ENCODE data around the gene IER5.
A peak's percentile ranks its signal among the peaks of the same experiment; 100 is the strongest.
"Not testable (repeated sequence)": the region's sequence is repeated elsewhere in the genome, so short reads cannot be mapped to it uniquely, and the experiment has no call there.

Gene IER5

GRCh38 chr1:181115971-181116370 is 27.5 kb downstream of the IER5 start:
- not testable (repeated sequence) for DNase-seq

GRCh38 chr1:181116819-181117390 is 28.4 kb downstream of the IER5 start:
- no peak for DNase-seq

- DNase-seq, result no peak
Observed at GRCh38 chr1:181117648-181118449, 29.3 kb downstream of the IER5 start.

GRCh38 chr1:181119093-181119989 is 30.8 kb downstream of the IER5 start:
- DNase-seq, result no peak

- no peak for DNase-seq
Observed at GRCh38 chr1:181120924-181121323, 32.4 kb downstream of the IER5 start.

- no peak for DNase-seq
Observed at GRCh38 chr1:181121498-181121897, 33.0 kb downstream of the IER5 start.

GRCh38 chr1:181122222-181122621 is 33.7 kb downstream of the IER5 start:
- DNase-seq, result no peak

- no peak for DNase-seq
Observed at GRCh38 chr1:181123173-181123572, 34.7 kb downstream of the IER5 start.

GRCh38 chr1:181124291-181124751 is 35.8 kb downstream of the IER5 start:
- no peak for DNase-seq

GRCh38 chr1:181126289-181126688 is 37.8 kb downstream of the IER5 start:
- no peak for DNase-seq

GRCh38 chr1:181126871-181127587 is 38.5 kb downstream of the IER5 start:
- DNase-seq, result no peak

- DNase-seq, result no peak
Observed at GRCh38 chr1:181127898-181128453, 39.5 kb downstream of the IER5 start.

- DNase-seq, result no peak
Observed at GRCh38 chr1:181128592-181129497, 40.3 kb downstream of the IER5 start.

GRCh38 chr1:181129771-181130606 is 41.5 kb downstream of the IER5 start:
- no peak for DNase-seq

GRCh38 chr1:181131255-181131941 is 42.9 kb downstream of the IER5 start:
- DNase-seq, result no peak

GRCh38 chr1:181133441-181133951 is 45.0 kb downstream of the IER5 start:
- DNase-seq, result no peak

GRCh38 chr1:181133969-181134418 is 45.5 kb downstream of the IER5 start:
- DNase-seq, result no peak

- peak; percentile 43 for DNase-seq
Observed at GRCh38 chr1:181134543-181135436, 46.3 kb downstream of the IER5 start.

- peak; percentile 20 for DNase-seq
Observed at GRCh38 chr1:181135437-181135731, 46.9 kb downstream of the IER5 start.

All from stimulated activated CD4-positive, alpha-beta T cell treated with anti-CD3 and anti-CD28 coated beads, Interleukin-1b, Interleukin-23, amount 100 ng/mL, for 48 hours (primary cell).